ENCODE data around the gene PTOV1.

PTOV1 gene

GRCh38 chr19:49844138-49845095 lies 6.5 kb upstream of the PTOV1 start:
- DNase-seq (ENCODE audit: low spot score) = no peak

- DNase-seq (ENCODE audit: low spot score) = no peak
Measured at GRCh38 chr19:49845414-49845813, 5.5 kb upstream of the PTOV1 start.

GRCh38 chr19:49846408-49846807 lies 4.6 kb upstream of the PTOV1 start:
- DNase-seq (ENCODE audit: low spot score) = no peak

GRCh38 chr19:49847731-49848696 lies 2.9 kb upstream of the PTOV1 start:
- peak; percentile 90 for DNase-seq (ENCODE audit: low spot score)

GRCh38 chr19:49848938-49849337 lies 2.0 kb upstream of the PTOV1 start:
- no peak for DNase-seq (ENCODE audit: low spot score)

- no peak for DNase-seq (ENCODE audit: low spot score)
Measured at GRCh38 chr19:49849433-49850220, 1.3 kb upstream of the PTOV1 start.

- DNase-seq (ENCODE audit: low spot score) = no peak
Measured at GRCh38 chr19:49850221-49850486, 805 bp upstream of the PTOV1 start.

GRCh38 chr19:49851456-49852259 lies 699 bp downstream of the PTOV1 start:
- peak; percentile 38 for DNase-seq (ENCODE audit: low spot score)

GRCh38 chr19:49852631-49853126 lies 1.7 kb downstream of the PTOV1 start:
- no peak for DNase-seq (ENCODE audit: low spot score)

- DNase-seq (ENCODE audit: low spot score) = no peak
Measured at GRCh38 chr19:49853852-49854377, 3.0 kb downstream of the PTOV1 start.

GRCh38 chr19:49854378-49855263 lies 3.7 kb downstream of the PTOV1 start:
- DNase-seq (ENCODE audit: low spot score) = no peak

- no peak for DNase-seq (ENCODE audit: low spot score)
Measured at GRCh38 chr19:49855277-49855675, 4.3 kb downstream of the PTOV1 start.

GRCh38 chr19:49855676-49856573 lies 5.0 kb downstream of the PTOV1 start:
- no peak for DNase-seq (ENCODE audit: low spot score)

GRCh38 chr19:49856574-49857021 lies 5.6 kb downstream of the PTOV1 start:
- no peak for DNase-seq (ENCODE audit: low spot score)

GRCh38 chr19:49857061-49857837 lies 6.3 kb downstream of the PTOV1 start:
- no peak for DNase-seq (ENCODE audit: low spot score)

- DNase-seq (ENCODE audit: low spot score) = no peak
Measured at GRCh38 chr19:49857838-49858087, 6.8 kb downstream of the PTOV1 start.

GRCh38 chr19:49858088-49858985 lies 7.4 kb downstream of the PTOV1 start:
- no peak for DNase-seq (ENCODE audit: low spot score)
